ENCODE data around the gene UCN.

The UCN gene

GRCh38 chr2:27316655-27317412 lies 8.6 kb upstream of the UCN start:
- no peak for DNase-seq (ENCODE audit: low read depth)
- TF ChIP-seq MYC (IDR thresholded peaks at IDR 0.05; ENCODE audit: low read depth, low read length) = no peak
- no peak for TF ChIP-seq MAX (IDR thresholded peaks at IDR 0.05; ENCODE audit: low read depth, low read length)
- no peak for TF ChIP-seq POLR2A (IDR thresholded peaks at IDR 0.05; ENCODE audit: extremely low read depth, insufficient read length)
- TF ChIP-seq CTCF (IDR thresholded peaks at IDR 0.05; ENCODE audit: low read depth, low read length) = no peak
- no peak overlapping the region for H3K4me3 ChIP-seq (ENCODE audit: low read depth, low read length)

GRCh38 chr2:27315122-27315521 lies 6.9 kb upstream of the UCN start:
- DNase-seq (ENCODE audit: low read depth) = no peak
- no peak overlapping the region for H3K4me3 ChIP-seq (ENCODE audit: low read depth, low read length)
- TF ChIP-seq CTCF (IDR thresholded peaks at IDR 0.05; ENCODE audit: low read depth, low read length) = no peak
- TF ChIP-seq MYC (IDR thresholded peaks at IDR 0.05; ENCODE audit: low read depth, low read length) = no peak
- no peak for TF ChIP-seq MAX (IDR thresholded peaks at IDR 0.05; ENCODE audit: low read depth, low read length)
- no peak for TF ChIP-seq POLR2A (IDR thresholded peaks at IDR 0.05; ENCODE audit: extremely low read depth, insufficient read length)

- no peak for DNase-seq (ENCODE audit: low read depth)
- TF ChIP-seq CTCF (IDR thresholded peaks at IDR 0.05; ENCODE audit: low read depth, low read length) (no peak), MAX (IDR thresholded peaks at IDR 0.05; ENCODE audit: low read depth, low read length) (no peak), MYC (IDR thresholded peaks at IDR 0.05; ENCODE audit: low read depth, low read length) (no peak), POLR2A (IDR thresholded peaks at IDR 0.05; ENCODE audit: extremely low read depth, insufficient read length) (no peak)
- no peak overlapping the region for H3K4me3 ChIP-seq (ENCODE audit: low read depth, low read length)
These were observed 6.5 kb upstream of the UCN start for GRCh38 chr2:27314709-27315108.

GRCh38 chr2:27313882-27314645 lies 5.8 kb upstream of the UCN start:
- no peak for DNase-seq (ENCODE audit: low read depth)
- TF ChIP-seq MAX (IDR thresholded peaks at IDR 0.05; ENCODE audit: low read depth, low read length) = no peak
- TF ChIP-seq MYC (IDR thresholded peaks at IDR 0.05; ENCODE audit: low read depth, low read length) = no peak
- TF ChIP-seq POLR2A (IDR thresholded peaks at IDR 0.05; ENCODE audit: extremely low read depth, insufficient read length) = no peak
- no peak for TF ChIP-seq CTCF (IDR thresholded peaks at IDR 0.05; ENCODE audit: low read depth, low read length)
- no peak overlapping the region for H3K4me3 ChIP-seq (ENCODE audit: low read depth, low read length)

- DNase-seq (ENCODE audit: low read depth) = no peak
- no peak overlapping the region for H3K4me3 ChIP-seq (ENCODE audit: low read depth, low read length)
- no peak for TF ChIP-seq CTCF (IDR thresholded peaks at IDR 0.05; ENCODE audit: low read depth, low read length)
- TF ChIP-seq MYC (IDR thresholded peaks at IDR 0.05; ENCODE audit: low read depth, low read length) = no peak
- TF ChIP-seq POLR2A (IDR thresholded peaks at IDR 0.05; ENCODE audit: extremely low read depth, insufficient read length) = no peak
- no peak for TF ChIP-seq MAX (IDR thresholded peaks at IDR 0.05; ENCODE audit: low read depth, low read length)
These were observed 3.9 kb upstream of the UCN start for GRCh38 chr2:27312152-27312551.

Measured in NB4 (cell line).